Ovary (tissue), 9 donors: ENCODE data around the gene B4GAT1. TPM values are rescaled to one million over a fixed set of nuclear protein-coding genes. Genes with fewer than 3 reads are reported as not detected.

ENCODE experiments used
- DNase-seq, 5 donors: peaks; one replicate each; pipeline ENCODE4 v3.0.0-alpha.2; 2019 to 2020
- H3K27ac ChIP-seq, 2 donors: fragments of 200-600 bp; one replicate each; pipeline versions ENCODE4 v1.5.1 to v1.8.0; 2019 to 2022
- H3K27me3 ChIP-seq: fragments of 200-600 bp; one replicate; pipeline ENCODE4 v1.8.0; 2022
- H3K36me3 ChIP-seq: fragments of 200-600 bp; sonication (generic); one replicate; pipeline ENCODE4 v1.5.1; 2019
- H3K4me1 ChIP-seq: one replicate; pipeline ENCODE4 v1.8.1; 2013; ENCODE audit warnings: mild to moderate bottlenecking, moderate library complexity; ENCODE audit not compliant: insufficient read depth
- H3K4me3 ChIP-seq: fragments of 200-600 bp; sonication (generic); one replicate; pipeline ENCODE4 v1.5.1; 2017
- H3K9me3 ChIP-seq, 2 donors: fragments of 200-600 bp in 1 of 2; sonication (generic) in 1 of 2; one replicate each; pipeline versions ENCODE4 v1.5.1 to v1.8.1; 2013 to 2019; ENCODE audit warnings: mild to moderate bottlenecking in 1 of 2, moderate library complexity in 1 of 2
- EP300 ChIP-seq: sonication (generic); formaldehyde crosslinking; IDR thresholded peaks from one replicate; pipeline ENCODE4 v1.6.1; 2017; ENCODE audit warnings: antibody characterized with exemption
- POLR2A ChIP-seq: fragments of 450-650 bp; IDR thresholded peaks from one replicate; pipeline ENCODE4 v1.6.1; 2017; ENCODE audit warnings: antibody characterized with exemption, mild to moderate bottlenecking, moderate library complexity
- WGBS, 3 donors: extraction: QIAGEN DNeasy Blood & Tissue Kit in 1 of 3; methylation state at CpG; one replicate each; pipeline versions ENCODE4 v1.1.5 to v1.1.7; 2013 to 2017; 5-methylcytosine and 5-hydroxymethylcytosine counted together
- intact Hi-C, 4 donors: fragments of 100-400 bp; cut with DNase I; formaldehyde crosslinking; loops; one replicate each; pipeline versions ENCODE4 v1.11.0 to v1.15.1; 2022 to 2023
- polyA plus RNA-seq, 2 donors: library from polyadenylated mRNA; stranded (reverse); fragments of 200-250 nt in 1 of 2; fragments of 350-450 nt in 1 of 2; fragmentation: Illumina TruSeq in 1 of 2; extraction: RNeasy Lipid Tissue Mini Kit (QIAGEN cat#74804) in 1 of 2; gene quantifications; one replicate each; pipeline ENCODE4 v1.2.3, GENCODE V29; 2013 to 2014
- total RNA-seq, 7 donors: library from RNA; depleted of rRNA in 2 of 7; stranded (reverse); fragments of >200 nt in 2 of 7; fragmentation: NEBNext Ultra II Directional in 3 of 7; extraction: Animal tissue kit (Norgen Biotek cat#: 25700) in 3 of 7; gene quantifications; one replicate each; pipeline versions ENCODE4 v1.1.0 to v1.2.4, GENCODE V29; 2016 to 2023
- TF ChIP-seq, protein P1 (sequence below), 3 donors: fragments of 450-650 bp in 2 of 3; fragments of 200-600 bp in 1 of 3; IDR thresholded peaks; one replicate each; pipeline versions ENCODE4 v1.5.1 to v1.8.0; 2016 to 2022; ENCODE audit warnings: antibody characterized with exemption in 3 of 3, mild to moderate bottlenecking in 1 of 3
- donor health status: DM: no; HTN: no; CAD: no; lungs with moderate emphysema.
- donor health status: DM: no; HTN: no; CAD: no.
- donor health status: Bipolar disorder and iron deficiency.
- donor health status: DM: yes; HTN: yes; CAD: no.
- donor health status: DM: no; HTN: no; CAD: no.
- donor health status: DM: yes; HTN: yes; CAD: no.

Gene B4GAT1
- total and polyA plus RNA-seq, 9 donors = 30.7 to 54.2 (median 39.9) TPM

DNA sequence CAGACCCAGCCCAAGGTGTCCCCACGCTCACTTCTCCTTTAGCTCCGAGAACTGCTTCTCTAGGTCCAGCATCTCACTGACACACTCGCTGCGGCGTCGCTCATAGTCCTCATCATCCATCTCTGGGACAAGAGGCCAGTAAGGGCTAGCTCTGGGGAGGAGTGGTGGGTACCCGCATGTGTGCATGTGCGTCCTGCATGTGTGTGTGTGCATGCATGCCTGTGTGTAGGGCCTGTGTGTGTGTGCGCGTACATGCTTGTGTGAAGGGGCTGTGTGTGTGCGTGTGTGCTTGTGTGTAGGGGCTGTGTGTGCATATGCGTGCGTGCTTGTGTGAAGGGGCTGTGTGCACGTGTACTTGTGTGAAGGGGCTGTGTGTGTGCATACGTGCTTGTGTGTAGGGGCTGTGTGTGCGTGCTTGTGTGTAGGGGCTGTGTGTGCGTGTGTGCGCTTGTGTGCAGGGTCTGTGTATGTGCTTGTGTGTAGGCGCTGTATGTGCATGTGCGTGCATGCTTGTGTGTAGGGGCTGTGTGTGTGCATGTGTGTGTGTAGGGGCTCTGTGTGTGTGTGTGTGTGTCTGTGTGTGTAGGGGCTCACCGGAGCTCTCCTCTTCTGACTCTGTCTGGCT lies 5.8 kb downstream of the B4GAT1 start:
- Histone ChIP-seq H3K36me3 (no peaks in the 10 kb centered on the region), H3K4me3 (no peak overlapping the region), H3K27me3 (no peaks in the 10 kb centered on the region), H3K27ac (no peak overlapping the region), H3K9me3 (no peaks in the 10 kb centered on the region), H3K4me1 (peaks cover 12% of the 10 kb centered on the region)
- 88 to 92% (median 92%) methylated on average over 21 of the region's 21 CpGs for WGBS, 3 donors
- peak in 1 of 5 donors; percentile 28 for DNase-seq
- intact Hi-C loops = no loop called here
- no peak for TF ChIP-seq EP300
- TF ChIP-seq, protein P1, sequence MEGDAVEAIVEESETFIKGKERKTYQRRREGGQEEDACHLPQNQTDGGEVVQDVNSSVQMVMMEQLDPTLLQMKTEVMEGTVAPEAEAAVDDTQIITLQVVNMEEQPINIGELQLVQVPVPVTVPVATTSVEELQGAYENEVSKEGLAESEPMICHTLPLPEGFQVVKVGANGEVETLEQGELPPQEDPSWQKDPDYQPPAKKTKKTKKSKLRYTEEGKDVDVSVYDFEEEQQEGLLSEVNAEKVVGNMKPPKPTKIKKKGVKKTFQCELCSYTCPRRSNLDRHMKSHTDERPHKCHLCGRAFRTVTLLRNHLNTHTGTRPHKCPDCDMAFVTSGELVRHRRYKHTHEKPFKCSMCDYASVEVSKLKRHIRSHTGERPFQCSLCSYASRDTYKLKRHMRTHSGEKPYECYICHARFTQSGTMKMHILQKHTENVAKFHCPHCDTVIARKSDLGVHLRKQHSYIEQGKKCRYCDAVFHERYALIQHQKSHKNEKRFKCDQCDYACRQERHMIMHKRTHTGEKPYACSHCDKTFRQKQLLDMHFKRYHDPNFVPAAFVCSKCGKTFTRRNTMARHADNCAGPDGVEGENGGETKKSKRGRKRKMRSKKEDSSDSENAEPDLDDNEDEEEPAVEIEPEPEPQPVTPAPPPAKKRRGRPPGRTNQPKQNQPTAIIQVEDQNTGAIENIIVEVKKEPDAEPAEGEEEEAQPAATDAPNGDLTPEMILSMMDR (IDR thresholded peaks at IDR 0.05) = no peak
- TF ChIP-seq POLR2A = no peak

DNA sequence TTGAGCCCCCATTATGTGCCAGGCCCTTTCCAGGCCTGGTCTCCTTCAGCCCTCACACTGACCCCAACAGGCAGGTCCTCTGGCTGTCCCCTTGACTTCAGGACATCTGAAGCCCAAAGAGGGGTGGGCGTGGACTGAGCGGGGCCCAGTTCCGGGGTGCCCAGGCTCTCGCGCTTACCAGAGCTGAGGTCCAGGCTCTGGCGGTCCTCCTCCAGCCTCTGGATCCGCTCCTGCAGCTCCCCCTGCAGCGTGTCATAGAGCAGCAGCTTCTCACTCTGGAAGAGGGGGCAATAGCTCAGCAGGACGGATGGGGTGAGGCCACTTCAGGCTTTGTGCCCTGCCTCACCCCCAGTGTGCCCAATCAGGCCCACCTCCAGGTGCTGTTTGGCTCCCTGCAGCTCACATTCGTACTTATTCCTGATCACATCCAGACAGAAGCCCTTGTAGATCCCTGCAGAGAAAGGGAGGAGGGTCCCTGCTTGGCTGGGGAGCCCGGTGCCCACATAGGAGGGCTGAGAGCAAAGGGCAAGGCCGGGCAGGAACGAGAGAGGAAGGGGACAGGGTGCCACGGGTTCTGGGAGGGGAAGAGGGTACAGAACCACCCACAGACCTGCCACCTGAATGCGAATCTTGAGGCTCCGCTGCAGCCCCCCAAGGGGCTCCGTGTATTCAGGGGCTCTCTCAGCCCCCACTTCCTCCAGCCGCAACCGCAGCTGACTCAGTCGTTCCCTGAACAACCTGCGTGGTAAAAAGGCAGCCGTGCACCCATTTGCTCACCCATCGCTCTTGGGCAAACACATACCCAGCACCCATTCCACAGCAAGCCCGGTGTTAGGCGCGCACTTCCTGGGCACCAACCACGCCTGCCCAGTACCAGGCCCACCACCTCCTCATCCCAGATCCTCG lies 6.6 kb downstream of the B4GAT1 start:
- peak in 1 of 5 donors; percentile 28 for DNase-seq
- Histone ChIP-seq H3K4me3 (no peak overlapping the region), H3K27me3 (no peaks in the 10 kb centered on the region), H3K9me3 (no peaks in the 10 kb centered on the region), H3K27ac (no peak overlapping the region), H3K4me1 (peaks cover 9% of the 10 kb centered on the region), H3K36me3 (no peaks in the 10 kb centered on the region)
- TF ChIP-seq POLR2A (no peak), EP300 (no peak)
- TF ChIP-seq, protein P1 (IDR thresholded peaks at IDR 0.05) = no peak
- WGBS, 3 donors = 87 to 90% (median 90%) methylated on average over 27 to 28 of the region's 28 CpGs
- intact Hi-C loops = no loop called here

DNA sequence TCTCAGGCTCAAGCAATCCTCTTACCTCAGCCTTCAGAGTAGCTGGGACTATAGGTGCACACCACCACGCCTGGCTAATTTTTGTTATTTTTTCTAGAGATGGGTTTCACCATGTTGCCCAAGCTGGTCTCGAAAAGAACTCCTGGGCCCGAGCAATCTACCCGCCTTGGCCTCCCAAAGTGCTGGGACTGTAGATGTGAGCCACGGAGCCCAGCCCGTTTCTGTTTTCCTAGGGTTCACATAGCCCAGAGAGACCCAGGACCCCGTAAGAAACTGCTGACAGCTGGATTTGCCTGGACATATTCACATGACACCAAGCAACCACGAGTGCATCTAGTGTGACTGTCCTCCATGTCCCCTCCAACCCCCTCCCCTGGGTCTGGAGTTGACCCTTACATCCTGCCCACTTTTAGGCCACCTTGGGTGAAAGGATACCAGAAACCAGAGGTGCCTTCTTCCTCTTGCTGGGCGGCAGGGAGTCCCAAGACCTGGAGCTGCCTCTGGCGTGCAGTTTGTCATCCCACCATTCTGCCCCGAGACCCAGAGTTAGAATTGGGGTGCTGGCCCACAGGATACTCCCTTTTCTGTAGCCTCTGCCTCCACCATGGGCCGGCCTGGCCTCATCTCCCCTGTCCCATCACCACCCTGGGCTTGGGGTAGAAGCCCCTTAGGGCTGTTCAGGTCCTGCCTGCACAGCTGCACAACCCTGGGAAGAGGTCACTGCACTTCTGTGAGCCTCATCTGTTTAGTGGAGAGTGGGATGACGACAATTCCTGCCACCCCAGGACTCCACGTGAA lies 7.5 kb downstream of the B4GAT1 start:
- no peaks in the 10 kb centered on the region for H3K27me3 ChIP-seq
- intact Hi-C loops = loop anchor here in 1 of 4 donors (10.0 kb wide), 1 partner anchor 55 kb away; the partner anchor contains the start of gene YIF1A
- WGBS, 3 donors = 77 to 80% (median 77%) methylated on average over 14 of the region's 14 CpGs
- peak in 1 of 5 donors; percentile 27 for DNase-seq
- no peaks in the 10 kb centered on the region for H3K36me3 ChIP-seq
- TF ChIP-seq EP300 (no peak), POLR2A (no peak)
- TF ChIP-seq, protein P1 (IDR thresholded peaks at IDR 0.05) = no peak
- H3K4me1 ChIP-seq = peaks cover 13% of the 10 kb centered on the region
- no peak overlapping the region for H3K27ac ChIP-seq
- H3K4me3 ChIP-seq = no peak overlapping the region
- no peaks in the 10 kb centered on the region for H3K9me3 ChIP-seq

DNA sequence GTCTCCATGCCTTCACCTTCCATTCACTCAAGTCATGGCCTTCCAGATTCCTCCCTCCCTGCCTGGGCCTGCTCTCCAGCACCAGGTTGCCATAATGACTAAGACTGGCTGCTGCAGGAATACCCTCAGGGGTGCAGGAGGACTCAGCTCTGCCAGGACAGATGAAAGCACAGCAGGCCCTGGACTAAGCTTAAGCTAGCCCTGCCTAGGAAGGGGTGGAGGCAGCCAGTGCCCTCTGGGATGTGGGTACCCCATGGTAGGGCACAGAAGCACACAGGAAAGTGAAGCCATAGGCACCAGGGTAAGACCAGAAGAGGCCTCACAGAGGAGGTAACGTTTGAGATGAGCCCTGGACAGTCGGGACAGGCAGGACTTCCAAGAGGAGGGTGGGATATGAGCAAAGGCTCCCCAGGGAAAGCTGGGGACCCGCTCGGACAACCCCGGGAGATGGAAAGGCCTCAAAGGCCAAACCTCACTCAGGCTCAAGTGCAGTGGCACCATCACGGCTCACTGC lies 8.2 kb downstream of the B4GAT1 start:
- intact Hi-C loops = loop anchor here in 1 of 4 donors (10.0 kb wide), 1 partner anchor 54 kb away; the partner anchor contains the start of gene YIF1A
- Histone ChIP-seq H3K4me1 (peaks cover 13% of the 10 kb centered on the region), H3K36me3 (no peaks in the 10 kb centered on the region), H3K4me3 (no peak overlapping the region), H3K9me3 (no peaks in the 10 kb centered on the region), H3K27ac (no peak overlapping the region), H3K27me3 (no peaks in the 10 kb centered on the region)
- WGBS, 3 donors = 83 to 87% (median 85%) methylated on average over 6 of the region's 6 CpGs
- no peak for TF ChIP-seq EP300
- TF ChIP-seq, protein P1 (IDR thresholded peaks at IDR 0.05) = no peak
- no peak for TF ChIP-seq POLR2A
- DNase-seq = no peak
